ENCODE results near the gene PLXND1.

The PLXND1 gene

GRCh38 chr3:129564981-129565644 lies 41.4 kb downstream of the PLXND1 start:
- Histone ChIP-seq H3K4me3 (ENCODE audit: insufficient read depth, low read depth, low read length) (no peak overlapping the region), H3K27ac (ENCODE audit: insufficient read depth, low read depth, low read length, poor library complexity, severe bottlenecking) (no peak overlapping the region), H3K4me1 (ENCODE audit: control insufficient read depth, insufficient read depth, low read length) (peaks cover 13% of the 10 kb centered on the region), H3K36me3 (ENCODE audit: control insufficient read depth, insufficient read depth, low read length) (no peaks in the 10 kb centered on the region), H3K27me3 (ENCODE audit: control insufficient read depth, insufficient read depth, low read length, poor library complexity, severe bottlenecking) (no peaks in the 10 kb centered on the region), H3K9me3 (ENCODE audit: control insufficient read depth, low read length) (no peaks in the 10 kb centered on the region)
- 95% methylated on average over 21 of the region's 21 CpGs for WGBS, 2 experiments

DNA sequence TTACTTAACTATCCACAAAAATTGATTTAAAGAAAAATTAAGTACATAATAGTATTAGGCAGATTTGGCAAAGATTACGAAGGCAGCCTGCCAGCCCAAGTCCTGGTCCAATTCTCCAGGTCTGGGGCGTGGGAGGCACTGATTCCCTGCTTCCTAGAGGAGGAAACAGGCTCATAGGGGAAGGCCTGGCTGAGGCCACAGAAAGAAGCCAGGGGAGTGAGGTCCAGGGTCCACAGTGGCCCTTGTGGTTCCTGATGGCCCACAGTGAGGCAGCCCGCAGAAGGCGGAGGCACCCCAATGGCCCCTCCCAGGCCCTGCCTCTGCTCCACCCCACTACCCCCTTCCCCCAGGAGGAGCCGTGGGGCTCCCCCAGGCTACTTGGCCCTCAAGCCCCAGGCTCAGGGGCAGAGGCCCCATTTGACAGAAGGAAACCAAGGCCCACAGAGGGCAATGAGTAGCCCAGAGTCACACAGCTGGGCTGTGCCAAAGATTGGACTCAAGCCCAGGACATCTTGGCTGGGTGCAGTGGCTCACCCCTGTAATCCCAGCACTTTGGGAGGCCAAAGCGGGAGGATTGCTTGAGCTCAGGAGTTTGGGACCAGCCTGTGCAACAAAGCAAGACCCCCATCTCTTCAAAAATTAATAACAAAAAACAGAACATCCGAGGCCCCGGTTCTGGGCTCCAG lies 42.5 kb downstream of the PLXND1 start:
- 87 to 89% methylated on average over 8 of the region's 8 CpGs for WGBS, 2 experiments
- Histone ChIP-seq H3K27me3 (ENCODE audit: control insufficient read depth, insufficient read depth, low read length, poor library complexity, severe bottlenecking) (no peaks in the 10 kb centered on the region), H3K27ac (ENCODE audit: insufficient read depth, low read depth, low read length, poor library complexity, severe bottlenecking) (no peak overlapping the region), H3K4me3 (ENCODE audit: insufficient read depth, low read depth, low read length) (no peak overlapping the region), H3K4me1 (ENCODE audit: control insufficient read depth, insufficient read depth, low read length) (peaks cover 14% of the 10 kb centered on the region), H3K36me3 (ENCODE audit: control insufficient read depth, insufficient read depth, low read length) (no peaks in the 10 kb centered on the region), H3K9me3 (ENCODE audit: control insufficient read depth, low read length) (no peaks in the 10 kb centered on the region)

GRCh38 chr3:129563332-129563731 lies 43.1 kb downstream of the PLXND1 start:
- Histone ChIP-seq H3K27me3 (ENCODE audit: control insufficient read depth, insufficient read depth, low read length, poor library complexity, severe bottlenecking) (no peaks in the 10 kb centered on the region), H3K27ac (ENCODE audit: insufficient read depth, low read depth, low read length, poor library complexity, severe bottlenecking) (no peak overlapping the region), H3K4me1 (ENCODE audit: control insufficient read depth, insufficient read depth, low read length) (peaks cover 14% of the 10 kb centered on the region), H3K36me3 (ENCODE audit: control insufficient read depth, insufficient read depth, low read length) (no peaks in the 10 kb centered on the region), H3K4me3 (ENCODE audit: insufficient read depth, low read depth, low read length) (no peak overlapping the region), H3K9me3 (ENCODE audit: control insufficient read depth, low read length) (no peaks in the 10 kb centered on the region)
- WGBS, 2 experiments = 95 to 96% methylated on average over 12 of the region's 12 CpGs

- Histone ChIP-seq H3K27me3 (ENCODE audit: control insufficient read depth, insufficient read depth, low read length, poor library complexity, severe bottlenecking) (no peaks in the 10 kb centered on the region), H3K9me3 (ENCODE audit: control insufficient read depth, low read length) (no peaks in the 10 kb centered on the region), H3K36me3 (ENCODE audit: control insufficient read depth, insufficient read depth, low read length) (no peaks in the 10 kb centered on the region), H3K4me1 (ENCODE audit: control insufficient read depth, insufficient read depth, low read length) (peaks cover 17% of the 10 kb centered on the region), H3K27ac (ENCODE audit: insufficient read depth, low read depth, low read length, poor library complexity, severe bottlenecking) (no peak overlapping the region), H3K4me3 (ENCODE audit: insufficient read depth, low read depth, low read length) (no peak overlapping the region)
- 93 to 94% methylated on average over 19 of the region's 19 CpGs for WGBS, 2 experiments
Observed at GRCh38 chr3:129562803-129563202, 43.7 kb downstream of the PLXND1 start.

GRCh38 chr3:129561619-129562248 lies 44.7 kb downstream of the PLXND1 start:
- Histone ChIP-seq H3K36me3 (ENCODE audit: control insufficient read depth, insufficient read depth, low read length) (no peaks in the 10 kb centered on the region), H3K4me3 (ENCODE audit: insufficient read depth, low read depth, low read length) (no peak overlapping the region), H3K27ac (ENCODE audit: insufficient read depth, low read depth, low read length, poor library complexity, severe bottlenecking) (no peak overlapping the region), H3K4me1 (ENCODE audit: control insufficient read depth, insufficient read depth, low read length) (peaks cover 27% of the 10 kb centered on the region), H3K9me3 (ENCODE audit: control insufficient read depth, low read length) (no peaks in the 10 kb centered on the region), H3K27me3 (ENCODE audit: control insufficient read depth, insufficient read depth, low read length, poor library complexity, severe bottlenecking) (no peaks in the 10 kb centered on the region)
- 91 to 96% methylated on average over 18 of the region's 18 CpGs for WGBS, 2 experiments

- H3K9me3 ChIP-seq (ENCODE audit: control insufficient read depth, low read length) = no peaks in the 10 kb centered on the region
- 74 to 76% methylated on average over 18 of the region's 18 CpGs for WGBS, 2 experiments
- H3K36me3 ChIP-seq (ENCODE audit: control insufficient read depth, insufficient read depth, low read length) = no peaks in the 10 kb centered on the region
- no peak overlapping the region for H3K4me3 ChIP-seq (ENCODE audit: insufficient read depth, low read depth, low read length)
- H3K27me3 ChIP-seq (ENCODE audit: control insufficient read depth, insufficient read depth, low read length, poor library complexity, severe bottlenecking) = no peaks in the 10 kb centered on the region
- no peak overlapping the region for H3K27ac ChIP-seq (ENCODE audit: insufficient read depth, low read depth, low read length, poor library complexity, severe bottlenecking)
- H3K4me1 ChIP-seq (ENCODE audit: control insufficient read depth, insufficient read depth, low read length) = peaks cover 27% of the 10 kb centered on the region
Observed at GRCh38 chr3:129560911-129561594, 45.4 kb downstream of the PLXND1 start.

GRCh38 chr3:129560269-129560787 lies 46.1 kb downstream of the PLXND1 start:
- no peaks in the 10 kb centered on the region for H3K36me3 ChIP-seq (ENCODE audit: control insufficient read depth, insufficient read depth, low read length)
- H3K4me1 ChIP-seq (ENCODE audit: control insufficient read depth, insufficient read depth, low read length) = peaks cover 27% of the 10 kb centered on the region
- no peaks in the 10 kb centered on the region for H3K9me3 ChIP-seq (ENCODE audit: control insufficient read depth, low read length)
- H3K27ac ChIP-seq (ENCODE audit: insufficient read depth, low read depth, low read length, poor library complexity, severe bottlenecking) = no peak overlapping the region
- no peak overlapping the region for H3K4me3 ChIP-seq (ENCODE audit: insufficient read depth, low read depth, low read length)
- no peaks in the 10 kb centered on the region for H3K27me3 ChIP-seq (ENCODE audit: control insufficient read depth, insufficient read depth, low read length, poor library complexity, severe bottlenecking)
- WGBS, 2 experiments = 80 to 81% methylated on average over 16 of the region's 16 CpGs

DNA sequence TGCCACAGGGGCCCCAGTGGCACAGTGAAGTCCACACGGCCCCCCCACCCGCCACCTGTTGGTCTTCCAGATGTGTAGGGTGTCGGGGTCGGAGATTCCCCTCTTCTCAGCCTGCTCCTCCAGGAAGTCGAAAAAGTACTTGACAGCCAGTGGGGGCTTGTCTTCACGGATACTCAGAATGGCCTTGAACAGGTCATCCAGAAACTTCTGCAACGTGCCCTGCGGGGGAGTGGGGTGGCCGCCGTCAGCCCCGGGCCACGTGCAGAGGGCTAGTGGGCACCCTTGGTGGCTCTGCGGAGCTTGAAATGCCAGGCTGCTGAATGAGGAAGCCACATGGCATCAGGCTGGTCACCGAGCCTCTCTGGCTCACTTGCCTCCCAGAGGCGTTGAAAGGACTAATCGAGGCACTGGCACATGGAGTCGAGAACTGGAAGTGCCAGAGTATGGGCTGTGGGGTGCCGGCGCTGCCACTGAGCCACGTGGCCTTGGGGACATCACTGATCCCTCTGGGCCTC lies 46.9 kb downstream of the PLXND1 start:
- Histone ChIP-seq H3K27ac (ENCODE audit: insufficient read depth, low read depth, low read length, poor library complexity, severe bottlenecking) (no peak overlapping the region), H3K4me3 (ENCODE audit: insufficient read depth, low read depth, low read length) (no peak overlapping the region), H3K36me3 (ENCODE audit: control insufficient read depth, insufficient read depth, low read length) (no peaks in the 10 kb centered on the region), H3K9me3 (ENCODE audit: control insufficient read depth, low read length) (no peaks in the 10 kb centered on the region), H3K4me1 (ENCODE audit: control insufficient read depth, insufficient read depth, low read length) (peaks cover 32% of the 10 kb centered on the region), H3K27me3 (ENCODE audit: control insufficient read depth, insufficient read depth, low read length, poor library complexity, severe bottlenecking) (no peaks in the 10 kb centered on the region)
- 94% methylated on average over 20 of the region's 20 CpGs for WGBS, 2 experiments

- no peak overlapping the region for H3K27ac ChIP-seq (ENCODE audit: insufficient read depth, low read depth, low read length, poor library complexity, severe bottlenecking)
- H3K4me3 ChIP-seq (ENCODE audit: insufficient read depth, low read depth, low read length) = no peak overlapping the region
- 84 to 88% methylated on average over 11 of the region's 11 CpGs for WGBS, 2 experiments
- no peaks in the 10 kb centered on the region for H3K36me3 ChIP-seq (ENCODE audit: control insufficient read depth, insufficient read depth, low read length)
- H3K27me3 ChIP-seq (ENCODE audit: control insufficient read depth, insufficient read depth, low read length, poor library complexity, severe bottlenecking) = no peaks in the 10 kb centered on the region
- H3K9me3 ChIP-seq (ENCODE audit: control insufficient read depth, low read length) = no peaks in the 10 kb centered on the region
- peaks cover 38% of the 10 kb centered on the region for H3K4me1 ChIP-seq (ENCODE audit: control insufficient read depth, insufficient read depth, low read length)
Observed at GRCh38 chr3:129558772-129559564, 47.5 kb downstream of the PLXND1 start.
